Aorta (tissue), 5 donors: Measurements from ENCODE around the gene GRID2. TPM values are rescaled to one million over a fixed set of nuclear protein-coding genes. Genes with fewer than 3 reads are reported as not detected.

Experiments used
- ATAC-seq: fragments of 200-7000 bp; cut with Tn5 transposase; one replicate; pipeline ENCODE4 v1.9.1; 2022; ENCODE audit warnings: moderate library complexity; ENCODE audit not compliant: low FRiP score
- DNase-seq, 2 donors: peaks; one replicate each; pipeline ENCODE4 v3.0.0-alpha.2; 2020
- H3K27ac ChIP-seq, 2 donors: one replicate each; pipeline ENCODE4 v1.5.1; 2013; ENCODE audit warnings: low read length in 2 of 2, mild to moderate bottlenecking in 2 of 2, moderate library complexity in 2 of 2, control low read depth in 1 of 2, inconsistent platforms in 1 of 2, low read depth in 1 of 2
- H3K27me3 ChIP-seq, 2 donors: one replicate each; pipeline ENCODE4 v1.6.1; 2013; ENCODE audit warnings: control low read depth in 1 of 2, low read length in 1 of 2, mild to moderate bottlenecking in 1 of 2, moderate library complexity in 1 of 2; ENCODE audit not compliant: insufficient read depth in 2 of 2, control insufficient read depth in 1 of 2
- H3K36me3 ChIP-seq, 2 donors: one replicate each; pipeline ENCODE4 v1.6.1; 2013; ENCODE audit warnings: control low read depth in 1 of 2, low read length in 1 of 2, mild to moderate bottlenecking in 1 of 2; ENCODE audit not compliant: insufficient read depth in 2 of 2, control insufficient read depth in 1 of 2
- H3K4me1 ChIP-seq, 2 donors: one replicate each; pipeline ENCODE4 v1.6.1; 2013; ENCODE audit warnings: low read length in 2 of 2, control low read depth in 1 of 2, mild to moderate bottlenecking in 1 of 2, moderate library complexity in 1 of 2; ENCODE audit not compliant: insufficient read depth in 2 of 2, control insufficient read depth in 1 of 2
- H3K4me3 ChIP-seq, 2 donors: one replicate each; pipeline ENCODE4 v1.5.1; 2013; ENCODE audit warnings: low read length in 2 of 2, control low read depth in 1 of 2, mild to moderate bottlenecking in 1 of 2
- H3K9me3 ChIP-seq: one replicate; pipeline ENCODE4 v1.6.1; 2013; ENCODE audit warnings: mild to moderate bottlenecking, low read length; ENCODE audit not compliant: control insufficient read depth
- WGBS, 2 donors: extraction: QIAGEN DNeasy Blood & Tissue Kit; methylation state at CpG; one replicate each; pipeline ENCODE4 v1.1.7; 2013; 5-methylcytosine and 5-hydroxymethylcytosine counted together
- intact Hi-C, 2 donors: fragments of 100-400 bp; cut with DNase I; formaldehyde crosslinking; loops; one replicate each; pipeline versions ENCODE4 v1.14.2 to v1.15.0; 2022
- polyA plus RNA-seq, 2 donors: library from polyadenylated mRNA; stranded (reverse); fragments of 200-250 nt; gene quantifications; one replicate each; pipeline ENCODE4 v1.2.3, GENCODE V29; 2013
- total RNA-seq, 2 donors: library from RNA; stranded (reverse); fragmentation: NEBNext Ultra II Directional; extraction: Animal tissue kit (Norgen Biotek cat#: 25700); gene quantifications; one replicate each; pipeline ENCODE4 v1.2.1, GENCODE V29; 2021
- donor health status: healthy with polysubstance abuse.
- donor health status: Bipolar disorder and iron deficiency.
- donor health status: DM: no; HTN: no; CAD: no.
- donor health status: DM: no; HTN: no; CAD: no.
- donor health status: DM: yes; HTN: yes; CAD: no.

Gene GRID2
- total and polyA plus RNA-seq, 4 donors, result 0.13 to 0.18 TPM; not detected in 2

- intact Hi-C loops, result no loop called here
- 80 to 86% methylated on average over 1 of the region's 1 CpG for WGBS, 2 donors
- no peaks in the 10 kb centered on the region for H3K36me3 ChIP-seq
Measured at GRCh38 chr4:93722446-93722845, 1418.7 kb downstream of the GRID2 start.

GRCh38 chr4:93730251-93730650, 1426.5 kb downstream of the GRID2 start:
- H3K27me3 ChIP-seq, result no peaks in the 10 kb centered on the region
- no peaks in the 10 kb centered on the region for H3K4me1 ChIP-seq
- no peak for ATAC-seq
- WGBS, 2 donors, result 87 to 95% methylated on average over 1 of the region's 1 CpG
- intact Hi-C loops, result no loop called here
- no peaks in the 10 kb centered on the region for H3K9me3 ChIP-seq
- no peaks in the 10 kb centered on the region for H3K36me3 ChIP-seq
- H3K4me3 ChIP-seq, result no peak overlapping the region
- no peak for DNase-seq
- no peak overlapping the region for H3K27ac ChIP-seq

More at GRCh38 chr4:93722446-93722845, 1418.7 kb downstream of the GRID2 start:
- Histone ChIP-seq H3K27me3 (no peaks in the 10 kb centered on the region), H3K9me3 (no peaks in the 10 kb centered on the region), H3K4me3 (no peak overlapping the region), H3K27ac (no peak overlapping the region), H3K4me1 (no peaks in the 10 kb centered on the region)
- no peak for DNase-seq
- ATAC-seq, result no peak

GRCh38 chr4:93730760-93731159, 1427.0 kb downstream of the GRID2 start:
- 87 to 88% methylated on average over 7 of the region's 7 CpGs for WGBS, 2 donors
- Histone ChIP-seq H3K27me3 (no peaks in the 10 kb centered on the region), H3K9me3 (no peaks in the 10 kb centered on the region), H3K27ac (no peak overlapping the region), H3K36me3 (no peaks in the 10 kb centered on the region), H3K4me3 (no peak overlapping the region), H3K4me1 (no peaks in the 10 kb centered on the region)
- intact Hi-C loops, result no loop called here
- ATAC-seq (no peak), DNase-seq (no peak)

- Histone ChIP-seq H3K4me3 (no peak overlapping the region), H3K4me1 (no peaks in the 10 kb centered on the region), H3K27me3 (no peaks in the 10 kb centered on the region), H3K9me3 (no peaks in the 10 kb centered on the region), H3K36me3 (no peaks in the 10 kb centered on the region), H3K27ac (no peak overlapping the region)
- intact Hi-C loops, result no loop called here
- ATAC-seq, result no peak
- 61 to 65% methylated on average over 1 of the region's 1 CpG for WGBS, 2 donors
- DNase-seq, result no peak
Measured at GRCh38 chr4:93731456-93731855, 1427.7 kb downstream of the GRID2 start.

GRCh38 chr4:93732509-93732908, 1428.7 kb downstream of the GRID2 start:
- 21 to 26% methylated on average over 1 of the region's 1 CpG for whole genome bisulfite sequencing, 2 donors
- Histone ChIP-seq H3K4me1 (no peaks in the 10 kb centered on the region), H3K4me3 (no peak overlapping the region), H3K27ac (no peak overlapping the region), H3K9me3 (no peaks in the 10 kb centered on the region), H3K27me3 (no peaks in the 10 kb centered on the region), H3K36me3 (no peaks in the 10 kb centered on the region)
- intact Hi-C loops, result no loop called here
- ATAC-seq (no peak), DNase-seq (no peak)

GRCh38 chr4:93740890-93741289, 1437.1 kb downstream of the GRID2 start:
- H3K27me3 ChIP-seq, result no peaks in the 10 kb centered on the region
- DNase-seq (no peak), ATAC-seq (no peak)
- intact Hi-C loops, result no loop called here
- H3K36me3 ChIP-seq, result no peaks in the 10 kb centered on the region
- H3K27ac ChIP-seq, result no peak overlapping the region
- no peak overlapping the region for H3K4me3 ChIP-seq
- H3K9me3 ChIP-seq, result no peaks in the 10 kb centered on the region
- no peaks in the 10 kb centered on the region for H3K4me1 ChIP-seq

GRCh38 chr4:93743022-93743421, 1439.3 kb downstream of the GRID2 start:
- intact Hi-C loops, result no loop called here
- WGBS, 2 donors, result 87 to 94% methylated on average over 2 of the region's 2 CpGs

GRCh38 chr4:93743635-93744034, 1439.9 kb downstream of the GRID2 start:
- Histone ChIP-seq H3K9me3 (no peaks in the 10 kb centered on the region), H3K27me3 (no peaks in the 10 kb centered on the region), H3K4me1 (no peaks in the 10 kb centered on the region), H3K36me3 (no peaks in the 10 kb centered on the region), H3K4me3 (no peak overlapping the region), H3K27ac (no peak overlapping the region)
- no peak for DNase-seq
- no peak for ATAC-seq
- intact Hi-C loops, result no loop called here
- 97 to 100% methylated on average over 1 of the region's 1 CpG for WGBS, 2 donors

More at GRCh38 chr4:93743022-93743421, 1439.3 kb downstream of the GRID2 start:
- Histone ChIP-seq H3K4me1 (no peaks in the 10 kb centered on the region), H3K27me3 (no peaks in the 10 kb centered on the region), H3K36me3 (no peaks in the 10 kb centered on the region), H3K4me3 (no peak overlapping the region), H3K27ac (no peak overlapping the region), H3K9me3 (no peaks in the 10 kb centered on the region)
- ATAC-seq (no peak), DNase-seq (no peak)

GRCh38 chr4:93744961-93745360, 1441.2 kb downstream of the GRID2 start:
- Histone ChIP-seq H3K27ac (no peak overlapping the region), H3K4me3 (no peak overlapping the region), H3K9me3 (no peaks in the 10 kb centered on the region), H3K36me3 (no peaks in the 10 kb centered on the region), H3K27me3 (no peaks in the 10 kb centered on the region), H3K4me1 (no peaks in the 10 kb centered on the region)
- WGBS, 2 donors, result 30 to 38% methylated on average over 2 of the region's 2 CpGs
- DNase-seq (no peak), ATAC-seq (no peak)
- intact Hi-C loops, result no loop called here
